Stimulated activated naive CD4-positive, alpha-beta T cell (primary cell): ENCODE measurements around the gene PALM.

Experiments
- DNase-seq, 6 experiments: peaks; one replicate each; lab custom pipeline; 2025; lab: John Stamatoyannopoulos, UW

Gene PALM

DNA sequence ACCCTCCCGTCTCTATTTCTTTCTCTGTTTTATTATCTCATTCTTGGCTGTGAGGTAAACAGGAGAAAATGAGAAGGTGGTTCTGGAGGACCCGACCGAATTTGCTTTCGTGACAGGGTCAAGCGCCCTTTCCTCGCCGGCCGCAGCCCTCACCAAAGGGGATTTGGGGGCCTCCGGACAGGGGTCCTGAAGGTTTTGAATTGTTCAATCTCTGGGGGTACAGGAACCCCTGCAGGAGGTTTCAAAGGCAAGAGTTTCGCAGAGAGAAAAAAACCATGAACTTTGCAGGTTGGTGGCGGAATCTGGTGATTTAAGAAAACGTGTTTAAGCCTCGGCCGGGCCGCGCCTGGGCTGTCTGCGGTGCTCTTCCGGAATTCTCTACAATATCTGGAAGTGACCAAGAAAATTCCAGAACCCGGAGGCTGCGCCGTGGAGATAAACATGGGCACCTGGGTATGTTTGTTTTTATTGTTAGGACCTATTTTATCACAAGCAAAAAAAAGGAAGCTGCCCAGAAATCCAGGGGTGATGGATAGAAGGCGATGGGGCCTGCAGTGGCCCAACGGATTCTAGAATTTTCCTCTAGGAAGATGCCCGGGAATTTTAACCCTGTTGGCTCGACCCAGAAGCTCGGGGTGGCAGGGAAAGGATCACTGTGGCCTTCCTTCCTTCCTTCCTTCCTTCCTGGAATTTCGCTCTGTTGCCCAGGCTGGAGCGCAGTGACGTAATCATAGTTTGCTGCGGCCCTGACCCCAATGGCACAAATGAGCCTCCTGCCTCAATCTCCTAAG, 74.3 kb downstream of the PALM start:
- DNase-seq, result no peak

DNA sequence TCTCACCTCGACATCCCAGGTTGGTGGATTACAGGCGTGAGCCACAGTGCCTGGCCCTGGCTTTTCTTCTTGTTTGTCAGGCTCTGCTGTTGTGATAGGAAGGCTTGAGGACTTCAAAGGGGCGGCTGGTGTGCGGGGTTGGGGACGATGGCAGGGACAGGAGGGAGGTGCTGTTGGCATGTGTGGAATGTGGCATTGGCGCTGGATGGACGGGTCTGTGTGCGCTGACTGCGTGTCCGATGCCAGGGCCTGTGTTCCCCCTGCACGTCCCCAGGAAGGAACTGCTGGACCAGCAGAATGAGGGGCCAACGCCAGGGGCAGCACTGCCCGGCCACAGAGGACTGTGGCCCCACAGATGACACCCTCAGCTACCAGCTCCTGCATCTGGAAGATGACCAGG, 75.8 kb downstream of the PALM start:
- no peak for DNase-seq

GRCh38 chr19:787536-787935, 78.8 kb downstream of the PALM start:
- no peak for DNase-seq

DNA sequence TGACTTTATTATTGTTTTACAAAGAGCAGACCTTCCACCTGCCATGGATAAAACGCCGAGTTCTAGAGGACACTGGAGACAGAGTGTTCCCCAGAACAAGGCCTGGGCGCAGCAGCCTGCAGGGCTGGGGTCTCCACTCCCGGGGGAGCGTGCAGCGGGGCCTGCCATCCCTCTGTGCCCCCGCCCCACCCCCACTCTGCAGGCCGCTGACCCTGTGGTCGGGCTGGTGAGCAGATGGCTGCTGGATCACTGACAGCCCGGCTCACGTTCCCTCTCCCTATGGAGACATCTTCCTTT, 79.9 kb downstream of the PALM start:
- no peak for DNase-seq

DNA sequence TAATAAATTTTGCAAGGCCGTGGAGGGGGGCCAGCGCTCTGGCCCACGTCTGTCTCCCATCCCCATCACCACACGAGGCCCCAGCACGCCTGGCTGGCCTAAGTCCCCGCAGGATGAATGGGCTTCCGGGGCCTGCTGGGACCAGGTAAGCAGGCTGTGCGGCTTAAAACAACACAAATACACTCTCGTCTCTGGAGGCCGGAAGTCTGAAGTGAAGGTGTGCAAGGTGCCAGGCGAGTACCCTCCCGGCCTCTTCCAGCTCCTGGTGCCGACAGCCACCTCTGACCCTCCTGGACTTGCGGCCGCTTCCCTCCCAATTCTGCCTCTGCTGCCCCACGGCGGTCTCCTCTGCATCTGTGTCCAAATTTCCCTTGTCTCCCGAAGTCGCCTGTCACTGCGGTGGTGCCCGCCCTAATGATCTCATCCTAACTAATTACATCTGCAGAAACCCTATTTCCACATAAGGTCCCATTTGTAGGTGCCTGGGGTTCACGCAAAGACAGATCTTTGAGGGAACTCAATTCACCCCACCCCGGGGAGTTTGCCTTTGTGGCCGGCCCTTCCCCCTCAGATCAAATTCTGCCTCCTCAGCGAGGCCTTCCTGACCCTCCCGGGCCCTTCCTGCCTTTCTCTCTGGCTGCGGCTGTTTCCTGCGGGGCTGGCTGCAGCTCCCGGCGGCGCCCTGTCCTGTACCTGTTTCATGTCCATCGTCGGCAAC, 80.4 kb downstream of the PALM start:
- no peak for DNase-seq

- DNase-seq, result no peak
Measured at GRCh38 chr19:789701-790060, 80.9 kb downstream of the PALM start.

GRCh38 chr19:791007-791566, 82.4 kb downstream of the PALM start:
- no peak for DNase-seq

- no peak for DNase-seq
Measured at GRCh38 chr19:791567-792305, 83.0 kb downstream of the PALM start.

GRCh38 chr19:792306-792885, 83.7 kb downstream of the PALM start:
- no peak for DNase-seq

- DNase-seq, result no peak
Measured at GRCh38 chr19:793806-794205, 85.1 kb downstream of the PALM start.

DNA sequence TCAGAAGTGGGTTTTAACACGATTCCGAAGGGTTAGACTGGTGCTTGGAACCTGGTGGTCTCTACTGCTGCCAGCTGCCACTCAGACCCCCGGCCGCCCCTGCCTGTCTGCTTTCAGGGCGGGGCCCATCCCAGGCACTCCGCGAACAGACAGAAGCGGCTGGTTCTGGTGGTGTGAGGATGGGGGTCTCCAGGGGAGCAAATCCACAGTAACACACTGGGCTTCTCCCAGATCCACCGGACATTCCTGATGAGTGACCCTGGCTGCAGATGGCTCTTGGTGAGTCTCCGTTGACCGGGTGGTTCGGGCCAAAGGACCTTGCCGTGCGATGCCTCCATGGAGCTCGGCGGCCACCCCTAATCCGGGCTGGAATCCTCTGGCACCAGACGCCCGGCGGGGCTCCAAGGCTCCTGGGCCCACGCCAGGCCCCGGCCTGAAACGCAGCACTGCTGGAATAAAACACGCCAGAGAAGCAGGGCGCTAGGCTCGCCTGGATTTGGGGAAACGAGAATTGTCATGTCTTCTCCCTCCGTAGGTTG, 86.4 kb downstream of the PALM start:
- no peak for DNase-seq

DNA sequence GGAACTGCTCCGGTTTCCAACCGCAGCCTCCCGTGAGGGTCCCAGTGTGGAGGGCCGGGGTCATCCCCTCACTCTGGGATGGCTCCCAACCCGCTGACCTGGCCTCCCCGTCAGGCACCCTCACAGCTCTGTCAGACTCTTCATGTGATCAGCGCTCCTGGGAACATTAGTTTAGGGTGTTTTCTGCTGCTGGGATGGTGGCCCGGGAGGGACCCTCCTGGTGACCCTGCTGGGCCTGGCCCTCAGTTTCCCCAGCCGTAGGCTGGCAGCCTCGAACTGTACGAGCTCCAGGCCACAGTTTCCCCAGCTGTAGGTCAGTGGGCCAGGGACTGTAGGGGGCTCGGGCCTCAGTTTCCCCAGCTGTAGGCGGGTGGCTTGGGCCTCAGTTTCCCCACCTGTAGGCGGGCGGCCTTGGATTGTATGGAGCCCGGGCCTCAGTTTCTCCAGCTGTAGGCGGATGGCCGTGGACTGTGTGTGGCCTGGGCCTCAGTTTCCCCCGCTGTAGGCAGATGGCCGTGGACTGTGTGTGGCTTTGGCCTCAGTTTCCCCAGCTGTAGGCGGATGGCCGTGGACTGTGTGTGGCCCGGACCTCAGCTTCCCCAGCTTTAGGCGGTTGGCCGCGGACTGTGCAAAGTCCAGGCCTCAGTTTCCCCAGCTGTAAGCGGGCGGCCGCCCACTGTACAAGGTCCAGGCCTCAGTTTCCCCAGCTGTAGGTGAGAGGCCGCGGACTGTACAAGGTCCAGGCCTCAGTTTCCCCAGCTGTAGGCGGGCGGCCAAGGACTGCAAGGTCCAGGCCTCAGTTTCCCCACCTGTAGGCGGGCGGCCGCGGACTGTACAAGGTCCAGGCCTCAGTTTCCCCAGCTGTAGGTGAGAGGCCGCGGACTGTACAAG, 87.2 kb downstream of the PALM start:
- DNase-seq, result no peak

GRCh38 chr19:796692-797527, 88.2 kb downstream of the PALM start, which contains the start of gene PTBP1:
Gene PTBP1 (plus strand): TSS chr19:797452. CDS start chr19:797498, 46 bp downstream.
- DNase-seq, result peak; percentile 95 to 100 (median 100)
